ENCODE results near the gene OLFM1. TPM values are rescaled to one million over a fixed set of nuclear protein-coding genes. Genes with fewer than 3 reads are reported as not detected.

Gene OLFM1
- total RNA-seq, 1 experiment from 2014 or later, result 0.39 TPM

- Histone ChIP-seq H3K9me3 (ENCODE audit: control insufficient read depth, insufficient read depth, low read depth, low read length) (no peaks in the 10 kb centered on the region), H3K4me1 (ENCODE audit: control insufficient read depth, insufficient read depth, low read length) (no peaks in the 10 kb centered on the region), H3K36me3 (ENCODE audit: control insufficient read depth, insufficient read depth, low read length) (no peaks in the 10 kb centered on the region), H3K4me3 (ENCODE audit: low read depth in 2 of 2, low read length in 2 of 2) (no peak overlapping the region), H3K27ac (ENCODE audit: low read length) (no peak overlapping the region), H3K27me3 (ENCODE audit: control insufficient read depth, insufficient read depth, low read length) (peaks cover 2% of the 10 kb centered on the region; the same call in 1 of the 2 replicates)
- POLR2A ChIA-PET, result no interaction called here
- no peak for TF ChIP-seq TCF7L2 (IDR thresholded peaks at IDR 0.05; ENCODE audit: low read depth, low read length)
- TF ChIP-seq REST (IDR thresholded peaks at IDR 0.05; ENCODE audit: insufficient read depth in 1 of 2, low read depth in 2 of 2, low read length in 1 of 2), result no peak
- no peak for TF ChIP-seq POLR2AphosphoS5 (IDR thresholded peaks at IDR 0.05; ENCODE audit: low read depth, low read length)
- TF ChIP-seq CTCF (IDR thresholded peaks at IDR 0.05), result no peak
- in situ Hi-C loops (cut with HindIII; ENCODE audit: low pct_unique_long_range_greater_than_20kb, low sequenced_read_pairs) (no loop called here), intact Hi-C loops (cut with micrococcal nuclease; ENCODE audit: unreplicated experiment) (no loop called here)
- DNase-seq (ENCODE audit: low read depth, low spot score) (no peak), ATAC-seq (no peak)
- BruUV-seq (replicated peaks), result no TSS peak
- CTCF ChIA-PET, result no interaction called here
Observed at GRCh38 chr9:135083241-135083810, 4.1 kb upstream of the OLFM1 start.

GRCh38 chr9:135083831-135084230, 3.6 kb upstream of the OLFM1 start:
- Histone ChIP-seq H3K27ac (ENCODE audit: low read length) (no peak overlapping the region), H3K27me3 (ENCODE audit: control insufficient read depth, insufficient read depth, low read length) (peaks cover 2% of the 10 kb centered on the region; the same call in 1 of the 2 replicates), H3K36me3 (ENCODE audit: control insufficient read depth, insufficient read depth, low read length) (no peaks in the 10 kb centered on the region), H3K9me3 (ENCODE audit: control insufficient read depth, insufficient read depth, low read depth, low read length) (no peaks in the 10 kb centered on the region), H3K4me1 (ENCODE audit: control insufficient read depth, insufficient read depth, low read length) (no peaks in the 10 kb centered on the region), H3K4me3 (ENCODE audit: low read depth in 2 of 2, low read length in 2 of 2) (no peak overlapping the region)
- BruUV-seq (replicated peaks), result no TSS peak
- DNase-seq (ENCODE audit: low read depth, low spot score), result no peak
- TF ChIP-seq SIN3A (IDR thresholded peaks at IDR 0.05; ENCODE audit: borderline replicate concordance, insufficient read depth, low read depth, low read length) (no peak), CTCF (IDR thresholded peaks at IDR 0.05) (no peak)
- no peak for ATAC-seq
- ChIA-PET POLR2A (no interaction called here), CTCF (no interaction called here)
- in situ Hi-C loops (cut with HindIII; ENCODE audit: low pct_unique_long_range_greater_than_20kb, low sequenced_read_pairs), result no loop called here
- intact Hi-C loops (cut with micrococcal nuclease; ENCODE audit: unreplicated experiment), result no loop called here

Data from Panc1 (cell line).